HG02970 (cell line): ENCODE measurements around the gene GABRG2.
"Not testable (repeated sequence)": the region's sequence is repeated elsewhere in the genome, so short reads cannot be mapped to it uniquely, and the experiment has no call there.

Source experiments
- ATAC-seq: cut with Tn5 transposase; IDR thresholded peaks from one replicate; pipeline ENCODE4 v1.9.1; 2021; ENCODE audit warnings: mild to moderate bottlenecking, moderate library complexity, moderate number of reproducible peaks; ENCODE audit not compliant: unreplicated experiment, low FRiP score

GABRG2 gene

DNA sequence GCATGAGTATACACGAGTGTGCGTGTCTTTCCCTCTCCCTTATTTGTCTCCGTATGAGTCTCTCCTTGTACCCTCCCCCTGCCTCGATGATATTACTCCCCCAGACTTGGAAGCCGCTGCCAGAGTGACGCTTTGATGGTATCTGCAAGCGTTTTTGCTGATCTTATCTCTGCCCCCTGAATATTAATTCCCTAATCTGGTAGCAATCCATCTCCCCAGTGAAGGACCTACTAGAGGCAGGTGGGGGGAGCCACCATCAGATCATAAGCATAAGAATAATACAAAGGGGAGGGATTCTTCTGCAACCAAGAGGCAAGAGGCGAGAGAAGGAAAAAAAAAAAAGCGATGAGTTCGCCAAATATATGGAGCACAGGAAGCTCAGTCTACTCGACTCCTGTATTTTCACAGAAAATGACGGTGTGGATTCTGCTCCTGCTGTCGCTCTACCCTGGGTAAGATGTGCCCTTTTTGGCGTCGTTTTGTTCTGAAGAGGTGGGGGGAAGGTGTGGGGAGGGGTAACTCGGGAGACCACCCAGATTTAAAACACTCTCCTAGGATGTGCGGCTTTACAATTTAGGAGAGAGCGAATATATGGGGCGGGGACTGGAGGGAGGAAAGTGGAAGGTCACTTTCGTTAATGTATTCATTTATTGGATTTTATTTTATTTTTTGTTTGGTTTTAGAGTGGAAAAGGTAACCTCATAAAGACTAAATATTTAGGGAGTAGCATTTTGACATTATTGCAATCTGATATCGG is at the start of gene GABRG2:
TSS of gene GABRG2 (plus strand) at position 119 of the 757 bp plus-strand sequence. CDS start at position 346, 227 bp downstream.
- no peak for ATAC-seq

DNA sequence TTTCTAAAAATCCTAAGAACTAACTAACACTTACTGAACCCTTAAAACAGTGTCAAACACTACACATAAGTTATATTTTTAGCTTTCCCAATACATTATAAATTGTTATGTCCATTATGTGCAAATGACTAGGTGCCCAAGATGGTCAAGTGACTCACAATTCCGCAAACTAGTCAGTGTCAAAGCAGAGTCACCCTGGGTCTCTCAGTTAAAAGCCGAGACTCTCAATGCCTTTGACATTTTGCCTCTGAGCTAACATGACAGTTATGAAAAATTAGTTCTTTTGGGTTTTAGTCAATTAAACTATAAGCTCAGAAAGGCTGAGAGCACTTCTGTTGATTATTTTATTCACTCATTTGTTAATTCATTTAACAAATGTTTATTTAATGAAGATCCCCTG is 42.3 kb upstream of the GABRG2 start:
- no peak for ATAC-seq

DNA sequence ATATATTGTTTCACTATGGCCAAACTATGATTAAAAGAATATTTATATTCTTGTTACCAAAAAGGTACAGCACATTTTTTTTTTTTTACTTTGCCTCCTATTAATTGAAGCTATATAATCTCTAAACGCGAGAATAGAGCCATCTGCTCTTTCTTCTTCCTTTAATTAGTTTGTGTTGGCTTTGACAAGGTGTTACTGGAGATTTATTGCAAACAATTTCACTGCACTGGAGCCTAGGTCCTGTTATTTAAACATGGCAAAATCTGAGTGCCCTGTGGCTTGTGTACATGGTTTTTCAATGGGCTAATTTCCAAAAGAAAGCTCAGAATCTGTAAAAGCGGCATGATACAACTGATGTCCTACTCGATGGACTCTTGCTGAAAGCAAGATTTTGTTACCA is 40.8 kb upstream of the GABRG2 start:
- ATAC-seq: no peak

DNA sequence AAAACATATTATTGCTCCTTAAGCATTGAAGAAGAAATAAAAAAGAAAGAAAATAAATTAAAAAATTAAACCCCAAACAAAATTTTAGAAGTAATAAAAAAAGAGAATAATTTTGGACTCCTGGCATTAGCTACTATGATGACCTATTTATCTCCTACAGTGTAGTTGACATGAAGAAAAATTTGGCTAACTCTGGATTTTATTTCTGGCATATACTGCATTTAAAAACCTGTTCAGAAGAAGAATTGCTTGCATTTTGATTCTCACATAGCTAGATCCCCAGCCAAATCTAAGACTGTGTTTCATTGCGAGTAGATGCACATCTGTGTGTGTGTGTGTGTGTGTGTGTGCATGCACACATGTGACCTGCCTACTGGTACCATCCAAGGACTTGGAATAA is 30.1 kb upstream of the GABRG2 start:
- ATAC-seq: no peak

DNA sequence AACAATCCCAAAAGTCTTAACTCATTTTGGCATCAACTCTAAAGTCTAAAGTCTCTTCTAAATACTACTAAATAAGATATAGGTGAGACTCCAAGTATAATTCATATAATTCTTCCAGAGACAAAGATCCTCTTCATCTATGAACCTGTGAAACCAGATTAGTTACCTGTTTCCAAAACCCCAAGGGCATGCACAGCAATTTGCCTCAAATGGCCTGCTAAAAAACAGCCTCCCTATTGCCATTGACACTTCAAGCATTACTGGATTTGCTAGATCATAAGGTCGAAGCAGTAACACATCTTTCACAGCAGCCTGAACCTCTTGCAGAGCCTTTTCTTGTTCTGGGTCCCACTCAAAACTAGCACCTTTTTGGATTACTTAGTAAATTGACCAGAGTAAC is 20.3 kb upstream of the GABRG2 start:
- no peak for ATAC-seq

DNA sequence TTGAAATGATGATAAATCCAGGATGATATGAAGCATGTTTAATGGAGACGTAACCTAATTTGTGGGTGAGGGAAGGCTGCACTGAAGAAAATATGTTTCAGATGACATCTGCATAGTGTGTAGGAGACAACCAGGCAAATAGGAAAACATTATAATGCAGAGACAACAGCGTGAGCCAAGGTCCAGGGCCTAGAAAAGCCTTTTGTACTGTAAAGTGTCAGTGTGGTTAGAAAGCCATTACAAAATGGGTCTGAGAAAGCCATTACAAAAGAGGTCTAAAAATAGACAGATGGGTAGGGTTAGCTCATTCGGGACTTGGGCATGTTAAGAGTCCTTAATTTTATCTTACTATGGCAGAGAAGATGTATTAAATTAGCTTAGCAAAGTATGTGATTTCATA is 14.9 kb upstream of the GABRG2 start:
- ATAC-seq: no peak

DNA sequence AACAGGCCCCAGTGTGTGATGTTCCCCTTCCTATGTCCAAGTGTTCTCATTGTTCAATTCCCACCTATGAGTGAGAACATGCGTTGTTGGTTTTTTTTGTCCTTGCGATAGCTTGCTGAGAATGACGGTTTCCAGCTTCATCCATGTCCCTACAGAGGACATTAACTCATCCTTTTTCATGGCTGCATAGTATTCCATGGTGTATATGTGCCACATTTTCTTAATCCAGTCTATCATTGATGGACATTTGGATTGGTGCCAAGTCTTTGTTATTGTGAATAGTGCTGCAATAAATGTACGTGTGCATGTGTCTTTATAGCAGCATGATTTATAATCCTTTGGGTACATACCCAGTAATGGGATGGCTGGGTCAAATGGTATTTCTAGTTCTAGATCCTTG is 12.5 kb upstream of the GABRG2 start:
- not testable (repeated sequence) for ATAC-seq

DNA sequence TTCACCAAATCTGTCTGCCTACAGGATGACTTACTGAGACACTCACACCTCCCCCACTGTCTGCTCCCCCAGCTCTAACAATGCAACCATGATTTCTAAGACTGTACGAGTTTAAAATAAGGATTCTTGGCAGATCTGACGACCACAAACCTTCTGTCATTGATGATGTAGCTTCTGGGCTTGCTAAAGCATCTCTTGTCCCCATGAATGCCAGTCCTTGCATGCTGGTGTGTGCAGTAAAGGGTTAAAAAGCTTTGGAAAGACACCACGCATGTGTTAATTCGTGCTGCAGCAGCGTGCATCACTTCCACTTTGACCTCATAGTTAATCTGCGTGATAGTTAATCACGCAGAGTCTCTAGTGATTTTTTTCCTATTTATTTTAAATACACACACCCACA is 411 bp upstream of the GABRG2 start:
- no peak for ATAC-seq

DNA sequence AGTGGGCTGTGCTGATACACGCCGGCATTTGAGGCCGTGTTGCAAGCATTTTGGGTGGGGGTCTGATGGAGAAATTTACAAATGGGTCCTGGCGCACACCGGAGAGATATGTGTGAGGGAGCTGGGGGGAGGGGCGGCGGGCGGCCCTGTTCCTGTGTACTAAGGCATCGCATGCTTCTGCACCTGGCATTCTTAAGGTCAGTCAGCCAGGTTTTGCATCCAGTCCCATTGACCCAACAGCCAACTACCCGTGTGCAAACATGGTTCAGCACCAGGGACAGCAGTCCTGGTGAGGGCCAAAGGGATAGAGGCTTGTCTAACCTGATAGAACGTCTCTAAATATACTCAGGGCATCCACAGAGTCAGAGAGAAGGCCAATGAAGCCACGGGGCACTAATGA is 839 bp downstream of the GABRG2 start:
- ATAC-seq: peak; percentile 55

DNA sequence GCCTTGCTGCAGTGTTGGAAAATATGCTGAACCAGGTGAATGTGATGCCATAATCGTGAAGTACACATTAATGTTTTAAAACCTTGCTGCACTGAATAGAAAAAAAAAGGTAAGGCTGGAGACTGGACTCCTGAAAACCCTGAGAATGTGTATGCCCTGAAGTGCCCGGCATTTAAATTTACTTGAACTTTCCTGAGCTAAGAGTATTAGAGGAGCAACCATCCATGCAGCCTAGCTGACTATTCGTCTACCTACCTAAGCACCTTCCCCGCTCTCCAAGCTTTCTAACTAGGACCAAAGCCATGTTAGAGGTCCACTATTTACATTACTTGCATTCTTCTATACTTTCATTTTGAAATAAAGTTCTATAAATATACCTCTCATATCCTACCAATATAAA is 1.4 kb downstream of the GABRG2 start:
- ATAC-seq: no peak

DNA sequence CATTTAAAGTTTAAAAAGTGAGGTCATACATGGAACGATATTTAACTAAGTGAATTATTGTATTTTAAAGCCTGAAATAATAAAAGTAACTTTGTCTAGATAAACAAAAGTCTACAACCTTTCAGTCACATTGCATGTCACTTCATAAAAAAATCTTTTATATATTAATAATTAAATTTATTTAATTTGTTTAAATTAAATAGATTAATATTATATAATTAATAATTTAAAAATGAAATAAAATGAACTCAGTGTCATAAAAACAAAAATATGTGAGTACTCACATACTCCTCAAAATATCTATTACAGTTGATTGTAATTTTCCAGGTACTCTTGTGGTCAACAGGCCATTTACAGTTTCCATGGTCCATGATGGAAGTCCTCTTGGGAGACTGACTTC is 11.2 kb downstream of the GABRG2 start:
- ATAC-seq: no peak

DNA sequence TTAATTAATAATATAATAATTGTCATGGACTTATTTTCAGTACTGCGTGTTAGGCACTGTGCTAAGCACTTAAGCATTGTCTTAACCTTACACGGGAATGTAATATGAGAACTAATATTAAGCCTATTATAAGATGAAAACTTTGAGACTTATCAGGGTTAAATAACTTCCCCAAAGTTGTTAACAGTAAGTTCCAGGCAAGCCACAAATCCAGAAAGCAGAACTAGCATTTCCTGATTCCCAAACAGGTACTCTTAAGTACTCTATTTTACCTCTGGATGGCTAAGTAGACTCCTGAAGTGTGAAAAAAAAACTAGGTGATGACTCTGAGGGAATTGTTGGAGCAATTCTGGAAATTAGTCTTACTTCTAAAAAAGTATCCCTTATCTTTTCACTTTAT is 23.8 kb downstream of the GABRG2 start:
- ATAC-seq: no peak

DNA sequence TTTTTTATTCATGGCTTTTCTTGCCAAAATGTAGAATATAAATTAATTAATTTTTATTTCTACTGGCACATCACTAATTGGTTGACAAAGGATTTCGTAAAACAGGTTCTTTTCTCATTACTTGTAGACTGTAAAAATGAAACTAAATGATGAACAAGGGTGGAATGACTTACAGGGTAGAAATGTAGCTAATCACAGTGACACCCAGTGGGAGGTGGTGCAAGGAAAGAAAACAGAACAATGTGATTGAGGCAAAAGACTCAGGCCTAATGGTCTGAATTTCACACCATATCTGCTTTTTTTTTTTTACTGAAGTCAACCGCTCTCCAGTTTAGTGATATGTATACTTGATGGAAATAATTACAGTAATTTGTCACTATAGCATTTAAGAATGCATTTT is 28.9 kb downstream of the GABRG2 start:
- ATAC-seq: no peak

DNA sequence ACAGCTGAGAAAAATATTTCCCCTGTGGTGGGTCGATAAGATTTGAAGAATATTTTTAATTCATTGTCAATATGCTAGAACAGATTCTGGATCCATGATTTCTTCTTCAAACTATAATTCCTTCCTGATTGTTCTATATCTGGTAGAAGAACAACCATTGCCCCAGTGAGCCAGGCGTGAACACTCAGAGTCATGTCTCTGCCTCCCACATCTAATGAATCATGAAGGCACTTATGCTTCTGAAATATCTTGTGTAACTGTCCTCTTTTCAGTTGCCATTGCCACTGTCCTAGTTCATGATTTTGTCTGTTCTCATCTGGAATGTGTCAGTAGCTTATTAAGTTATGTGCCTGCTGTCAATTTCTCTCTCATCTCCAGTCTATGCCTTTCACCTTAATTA is 40.0 kb downstream of the GABRG2 start:
- no peak for ATAC-seq

DNA sequence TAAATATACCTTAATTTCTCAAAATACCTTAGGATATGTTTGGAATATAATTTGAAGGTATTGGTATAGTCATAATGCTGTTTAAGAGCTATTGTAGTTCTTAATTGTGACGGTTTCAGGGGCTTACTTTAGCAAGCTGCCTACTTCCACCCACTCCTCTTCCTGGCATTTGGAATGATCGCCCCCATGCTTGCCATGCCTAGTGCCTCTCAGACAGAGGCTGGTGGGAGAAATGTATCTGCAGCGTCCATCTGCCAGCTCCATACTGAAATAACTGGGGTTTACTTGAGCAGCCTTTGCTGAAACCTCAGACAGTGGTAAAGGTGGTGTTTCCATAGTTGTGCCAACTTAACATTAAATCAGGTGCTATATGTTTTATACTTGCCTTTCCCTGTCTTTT is 52.2 kb downstream of the GABRG2 start:
- ATAC-seq: no peak

DNA sequence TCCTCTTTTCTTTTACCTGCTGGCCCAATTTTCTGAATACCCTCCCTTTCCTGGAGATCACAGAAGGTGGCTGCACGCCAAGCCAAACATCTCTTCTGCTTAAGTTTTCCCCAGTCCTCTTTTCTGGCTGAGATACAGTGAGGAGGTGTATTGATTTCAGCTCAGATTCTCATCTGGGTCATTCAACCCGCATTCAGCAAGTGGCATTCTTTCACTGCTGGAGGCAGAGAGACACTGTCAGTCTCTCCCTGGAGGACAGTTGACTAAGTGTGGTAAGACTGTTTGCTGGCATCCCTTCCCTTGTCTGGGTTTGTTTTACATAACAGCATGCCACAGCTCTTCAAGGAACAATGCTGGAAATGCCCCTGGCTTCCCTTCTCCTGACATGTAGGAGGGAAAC is 60.5 kb downstream of the GABRG2 start:
- no peak for ATAC-seq

DNA sequence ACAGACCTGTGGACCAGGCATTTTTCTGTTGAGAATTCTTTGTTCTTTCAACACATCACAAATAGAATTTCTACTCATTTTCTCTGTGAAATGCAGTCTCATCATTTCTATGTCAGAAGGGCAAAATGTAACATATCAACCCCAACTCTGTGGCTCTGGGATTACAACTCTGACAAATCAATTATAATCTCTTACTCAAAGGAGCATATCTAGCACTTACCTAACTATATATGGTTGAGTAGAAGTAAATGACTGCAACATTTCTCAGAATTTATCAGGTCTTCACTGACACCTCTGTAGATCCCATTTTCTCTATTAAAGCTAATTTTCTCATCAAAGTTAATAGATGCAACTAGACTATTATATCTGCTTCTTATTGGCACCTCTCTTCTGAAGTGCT is 64.8 kb downstream of the GABRG2 start:
- no peak for ATAC-seq

DNA sequence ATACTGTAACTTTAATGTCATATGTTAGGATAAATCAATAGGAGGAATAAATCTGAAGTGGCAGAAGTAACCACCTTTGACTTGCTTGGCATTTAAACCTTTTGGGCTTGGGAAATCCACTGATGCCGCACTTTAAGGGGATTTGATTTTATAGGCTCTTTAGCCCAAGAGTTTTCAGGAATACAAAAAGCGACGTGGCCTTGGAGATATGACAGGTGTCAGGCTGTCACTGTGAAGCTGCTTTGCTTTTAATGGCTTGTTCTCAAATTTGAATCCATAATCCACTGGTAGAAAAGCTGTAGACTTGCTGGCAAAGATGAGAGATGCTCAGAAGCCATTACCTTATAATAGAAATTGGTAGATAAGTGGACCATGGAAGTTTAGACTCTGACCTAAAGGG is 71.6 kb downstream of the GABRG2 start:
- ATAC-seq: no peak

DNA sequence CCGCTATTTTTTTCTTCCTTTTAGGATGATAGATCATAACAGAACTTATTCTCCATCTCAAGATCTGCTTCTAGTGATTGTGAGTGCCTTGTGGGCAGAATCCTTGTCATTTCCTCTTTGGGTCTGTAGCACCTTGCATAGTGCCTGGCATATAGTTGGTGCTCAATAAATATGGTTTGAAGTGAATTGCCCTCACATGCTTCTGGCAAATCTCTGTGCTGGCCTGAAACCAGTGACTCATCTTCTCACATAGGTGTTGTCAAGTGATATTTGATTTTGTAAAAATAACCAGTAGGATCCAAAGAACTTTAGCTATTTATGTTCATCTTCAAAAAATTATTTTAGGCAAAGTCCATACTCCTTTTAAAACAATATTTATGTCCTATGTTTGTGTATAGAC is 86.7 kb downstream of the GABRG2 start:
- ATAC-seq: no peak

DNA sequence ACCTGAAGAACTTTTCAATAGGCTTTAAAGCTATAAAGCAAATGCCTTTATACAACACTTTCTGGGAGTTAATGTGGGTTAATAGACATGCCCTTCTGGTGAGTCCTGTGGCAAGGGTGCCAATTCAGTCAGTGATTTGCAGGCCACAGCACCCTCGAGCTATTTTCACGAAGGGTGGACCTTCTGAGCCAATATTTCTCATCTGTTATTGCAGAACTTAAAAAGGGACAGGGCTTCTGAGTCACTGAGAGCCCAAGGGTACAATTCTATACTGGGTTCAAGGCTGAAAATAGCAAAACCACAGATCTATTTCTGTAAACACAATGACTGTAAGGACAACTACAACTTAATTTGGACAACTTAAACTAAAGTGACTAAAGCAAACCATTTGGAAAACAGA is 92.8 kb downstream of the GABRG2 start:
- ATAC-seq: no peak

DNA sequence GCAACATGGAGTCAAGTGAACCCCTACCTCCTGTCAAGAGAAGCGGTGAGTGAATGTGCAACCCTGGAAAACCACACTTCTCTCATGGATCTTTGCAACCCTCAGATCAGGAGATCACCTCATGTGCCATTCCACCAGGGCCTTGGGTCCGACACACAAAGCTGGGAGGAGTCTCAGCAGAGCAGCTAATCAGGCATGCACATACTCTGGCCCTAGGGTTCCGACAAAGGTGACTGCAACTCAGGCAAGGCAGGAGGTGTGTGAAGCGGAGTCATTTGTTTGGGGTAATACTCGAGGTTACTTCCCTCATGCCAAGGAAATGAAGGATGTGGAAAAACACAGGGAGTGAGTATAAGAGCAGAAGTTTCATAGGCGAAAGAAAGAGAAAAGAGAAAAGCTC is 96.1 kb downstream of the GABRG2 start:
- ATAC-seq: no peak

DNA sequence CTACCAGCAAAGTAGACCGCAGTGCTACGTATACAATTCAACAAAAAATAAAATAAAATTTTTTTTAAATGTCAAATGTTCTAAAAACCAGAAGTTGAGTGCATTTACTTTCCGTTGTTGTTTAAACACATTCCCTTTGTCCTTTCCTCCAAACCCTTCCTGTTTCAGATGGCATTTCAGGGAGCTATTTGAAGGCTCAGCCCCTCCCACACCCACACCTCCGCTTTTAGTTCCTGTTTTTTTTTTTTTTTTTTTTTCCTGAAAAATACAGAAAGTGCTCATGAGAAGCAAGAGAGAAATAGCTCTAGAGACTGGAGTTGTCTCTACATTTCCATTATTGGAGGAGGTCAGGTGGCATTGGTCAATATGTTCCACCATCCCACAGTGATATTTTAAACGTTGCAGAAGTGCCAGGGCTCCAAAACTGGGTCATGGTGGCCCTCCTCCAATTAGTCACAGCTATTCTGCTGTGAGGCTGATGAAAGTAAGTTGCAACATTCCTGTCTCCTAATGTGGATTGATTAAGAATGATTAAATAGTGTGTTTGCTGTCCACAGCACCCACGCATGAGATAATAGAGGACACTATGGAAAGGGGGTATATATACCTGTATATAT is 106.9 kb downstream of the GABRG2 start:
- ATAC-seq: no peak
